HG03108 (cell line): ENCODE data around the gene TMEM170A.
"Not testable (repeated sequence)": the region's sequence is repeated elsewhere in the genome, so short reads cannot be mapped to it uniquely, and the experiment has no call there.

Experiments used
- ATAC-seq: cut with Tn5 transposase; IDR thresholded peaks from one replicate; pipeline ENCODE4 v1.9.1; 2021; ENCODE audit warnings: moderate library complexity; ENCODE audit not compliant: unreplicated experiment

Gene TMEM170A

DNA sequence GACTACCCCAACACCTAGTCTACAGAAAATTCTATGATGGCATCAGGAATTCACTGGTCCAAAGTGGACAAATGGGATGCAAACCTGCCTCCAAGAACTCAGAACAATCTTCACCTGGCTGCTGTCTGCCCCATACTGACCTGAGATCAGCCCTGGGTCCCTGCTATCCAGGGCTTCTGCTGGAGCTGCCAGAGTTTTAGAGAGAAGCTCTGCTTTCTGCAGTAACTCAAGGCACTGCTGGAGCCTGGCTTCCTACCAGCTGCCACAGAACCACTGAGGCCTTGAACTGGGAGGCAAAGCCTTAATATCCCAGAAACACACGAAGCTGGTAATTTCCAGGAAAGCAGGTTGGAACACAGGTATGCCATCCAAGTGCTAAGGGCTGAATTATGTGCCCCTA lies 7.5 kb downstream of the TMEM170A start:
- ATAC-seq, result no peak

DNA sequence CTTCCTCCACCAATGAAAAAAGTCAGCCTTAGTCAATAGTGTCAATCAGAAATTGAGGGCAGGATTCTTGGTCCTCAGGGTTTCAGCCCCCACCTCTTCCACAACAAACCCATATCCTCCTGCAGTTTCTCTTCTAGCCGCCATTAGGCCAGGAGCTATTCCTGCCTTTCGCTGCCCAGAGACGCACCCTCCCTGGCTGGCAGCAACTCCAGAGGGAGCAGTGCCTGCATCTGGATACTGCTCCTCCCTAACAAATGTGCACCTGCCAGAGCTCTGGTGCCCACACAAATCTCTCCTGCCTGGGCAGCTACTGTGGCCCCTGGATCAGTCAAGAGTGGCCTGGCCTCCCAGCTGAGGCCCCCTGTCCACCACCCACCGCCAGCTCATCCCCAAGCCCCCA lies 8.0 kb downstream of the TMEM170A start:
- not testable (repeated sequence) for ATAC-seq

DNA sequence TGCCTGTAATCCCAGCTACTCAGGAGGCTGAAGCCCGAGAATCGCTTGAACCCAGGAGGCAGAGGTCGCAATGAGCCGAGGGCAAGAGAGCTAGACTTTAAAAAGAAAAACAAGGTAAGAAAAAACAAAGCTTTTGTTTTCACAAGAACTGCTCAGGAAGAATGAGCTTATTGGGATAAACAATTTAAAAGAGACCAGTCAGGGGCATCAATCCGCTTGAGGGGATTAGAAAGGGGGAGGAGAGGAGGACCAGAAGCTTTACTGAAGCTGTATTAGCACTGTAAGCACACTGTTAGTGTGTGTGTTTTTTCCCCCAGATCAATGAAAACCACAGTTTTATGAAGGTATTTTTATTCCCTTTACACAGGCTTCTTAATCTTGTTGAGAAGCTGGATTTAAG lies 8.8 kb downstream of the TMEM170A start:
- ATAC-seq, result no peak

DNA sequence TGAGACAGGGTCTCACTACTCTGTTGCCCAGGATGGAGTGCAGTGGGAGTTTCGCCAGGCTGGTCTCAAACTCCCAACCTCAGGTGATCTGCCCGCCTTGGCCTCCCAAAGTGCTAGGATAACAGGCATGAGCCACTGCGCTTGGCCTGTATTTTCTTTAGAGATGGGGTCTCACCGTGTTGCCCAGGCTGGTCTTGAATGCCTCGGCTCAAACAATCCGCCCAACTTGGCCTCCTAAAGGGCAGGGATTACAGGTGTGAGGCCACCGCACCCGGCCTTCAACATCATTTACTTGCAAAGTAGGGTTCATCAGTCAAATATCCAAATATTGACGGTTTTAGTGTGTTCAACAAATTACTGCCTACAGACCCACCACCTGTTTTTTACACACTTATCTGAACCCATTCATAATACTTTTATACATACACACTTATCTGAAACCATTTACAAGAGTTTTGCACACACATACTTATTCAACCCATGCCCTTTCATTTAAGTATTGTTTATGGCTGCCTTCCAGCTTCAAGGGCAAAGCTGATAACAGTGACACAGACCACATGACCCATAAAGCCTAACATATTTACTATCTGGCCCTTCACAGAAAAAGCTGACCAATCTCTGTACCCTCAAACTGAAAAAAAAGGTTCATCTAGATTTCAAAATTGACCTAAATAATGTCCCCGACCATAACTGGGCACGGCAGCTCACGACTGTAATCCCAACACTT lies 11.9 kb downstream of the TMEM170A start:
- no peak for ATAC-seq

DNA sequence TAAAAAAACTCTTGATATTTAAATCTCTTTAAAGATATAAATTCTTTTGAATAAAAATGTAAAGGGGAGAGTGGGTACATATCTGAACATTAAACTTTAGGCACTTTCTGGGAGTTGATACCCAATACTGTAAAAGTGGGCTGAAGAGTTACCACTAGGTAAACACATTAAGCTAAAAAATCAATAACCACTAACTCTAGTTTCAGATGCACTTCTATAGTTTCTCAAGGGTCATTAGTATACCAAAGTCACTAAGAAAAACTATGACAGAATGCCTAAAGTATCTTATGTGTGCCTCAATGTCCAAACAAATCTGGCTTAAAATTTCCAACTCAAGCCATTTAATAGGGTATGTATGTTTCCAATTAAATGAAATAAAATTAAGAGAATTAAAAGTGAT lies 18.1 kb downstream of the TMEM170A start:
- no peak for ATAC-seq

DNA sequence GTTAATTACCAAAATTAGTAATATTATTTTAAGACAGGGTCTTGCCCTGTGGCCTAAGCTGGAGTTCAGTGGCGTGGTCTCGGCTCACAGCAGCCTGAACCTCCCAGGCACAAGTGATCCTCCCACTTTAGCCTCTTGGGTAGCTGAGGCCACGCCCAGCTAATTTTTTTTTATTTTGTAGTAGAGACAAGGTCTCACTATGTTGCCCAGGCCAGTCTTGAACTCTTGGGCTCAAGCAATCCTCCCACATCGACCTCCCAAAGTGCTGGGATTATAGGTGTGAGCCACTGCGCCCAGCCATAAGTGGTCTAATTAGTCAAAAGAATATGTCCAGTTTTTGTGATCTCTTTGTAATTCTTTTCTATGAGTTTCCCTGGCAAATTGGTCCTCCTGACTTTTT lies 19.2 kb downstream of the TMEM170A start:
- ATAC-seq, result no peak

DNA sequence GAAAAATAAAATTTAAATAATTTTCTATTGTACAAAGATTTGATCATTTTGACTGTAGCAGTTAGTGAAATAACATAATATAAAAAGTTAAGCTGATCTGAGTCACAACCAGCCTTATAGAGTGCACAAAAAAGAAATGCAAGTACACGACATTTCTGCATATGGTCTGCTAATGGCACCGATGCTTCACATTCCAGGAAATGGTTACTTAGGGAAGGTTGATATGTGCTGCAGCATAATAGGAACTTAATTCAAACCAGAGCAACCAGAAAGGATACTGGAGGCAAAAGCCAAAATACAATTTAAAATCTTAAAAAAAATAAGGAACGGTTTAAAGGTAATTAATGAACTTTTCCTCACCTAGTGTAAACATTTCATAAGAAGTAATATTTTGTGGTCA lies 21.2 kb downstream of the TMEM170A start:
- ATAC-seq, result no peak

DNA sequence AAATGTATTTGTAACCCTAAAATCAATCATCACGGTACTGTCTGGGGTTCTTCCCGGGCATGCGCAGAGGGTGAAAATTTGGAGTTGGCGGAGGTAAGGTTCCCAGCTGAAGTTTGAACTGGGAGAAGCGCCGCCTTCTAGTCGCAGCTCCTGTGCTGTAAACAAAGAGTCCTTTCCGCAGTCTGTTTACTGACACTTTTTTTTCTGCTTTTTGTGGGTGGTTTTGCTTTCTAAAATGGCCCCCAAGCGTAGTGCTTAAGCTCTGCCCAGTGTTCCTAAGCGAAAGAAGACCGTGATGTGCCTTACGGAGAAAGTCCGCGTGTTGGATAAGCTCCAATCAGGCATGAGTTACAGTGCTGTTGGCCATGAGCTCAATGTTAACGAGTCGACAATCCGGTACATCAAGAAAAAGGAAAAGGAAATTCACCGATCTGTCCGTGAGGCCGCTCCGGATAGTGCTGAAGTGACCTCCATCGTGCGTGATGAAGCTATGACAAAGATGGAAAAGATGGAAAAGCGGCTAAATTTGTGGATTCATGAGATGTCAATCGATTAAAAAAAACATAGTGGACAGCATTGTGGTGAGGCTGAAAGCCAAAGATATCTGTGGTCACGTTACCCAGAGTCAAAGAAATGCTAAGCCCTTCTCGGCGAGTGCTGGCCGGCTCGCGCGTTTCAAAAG lies 30.6 kb downstream of the TMEM170A start:
- peak; percentile 54 for ATAC-seq

DNA sequence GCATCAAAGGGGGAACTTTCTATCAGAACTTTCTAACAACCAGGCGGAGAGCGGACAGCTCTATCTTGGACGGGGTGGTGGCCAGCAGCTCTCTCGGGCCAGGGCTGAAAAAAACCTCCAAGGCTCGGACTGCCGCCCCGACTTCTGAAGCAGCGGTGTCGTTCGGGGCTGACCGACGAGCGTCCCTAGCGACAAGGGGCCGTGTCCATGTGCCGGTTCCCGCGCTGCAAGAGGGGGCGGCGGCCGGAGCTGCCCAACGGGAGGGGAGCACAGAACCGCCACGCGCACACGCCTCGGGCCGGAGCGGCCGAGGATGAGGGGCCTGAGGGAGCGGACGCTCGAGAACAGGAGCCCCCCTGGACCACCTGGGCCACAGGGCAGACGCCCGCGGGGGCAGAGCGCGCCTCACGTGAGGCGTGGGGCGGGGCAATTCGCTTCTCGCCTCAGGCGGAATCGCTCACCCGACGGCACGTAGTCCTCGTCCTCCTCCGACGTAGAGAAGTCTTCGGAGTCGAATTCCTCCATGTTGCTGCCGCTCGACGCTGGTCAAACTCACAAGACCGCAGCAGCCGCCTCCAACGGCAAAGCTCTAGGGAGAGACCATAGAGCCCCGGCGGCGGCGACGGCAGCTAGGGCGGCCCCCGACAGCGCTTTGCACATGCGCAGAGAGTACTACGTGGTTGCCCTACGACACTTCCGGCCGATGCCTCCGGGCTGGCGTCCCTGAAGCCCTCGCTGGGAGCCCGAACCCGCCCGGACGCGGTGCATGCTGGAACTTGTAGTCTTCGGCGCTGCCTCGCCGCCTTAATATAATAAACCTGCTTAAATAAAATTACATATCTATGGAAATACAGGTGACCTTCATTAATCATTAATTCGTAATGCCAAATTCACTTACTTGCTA lies 31.4 kb downstream of the TMEM170A start, which contains the start of gene CFDP1:
TSS of gene CFDP1 (minus strand) at position 676 of the 904 bp plus-strand sequence. CDS start at position 525, 151 bp downstream.
- peak; percentile 96 for ATAC-seq

DNA sequence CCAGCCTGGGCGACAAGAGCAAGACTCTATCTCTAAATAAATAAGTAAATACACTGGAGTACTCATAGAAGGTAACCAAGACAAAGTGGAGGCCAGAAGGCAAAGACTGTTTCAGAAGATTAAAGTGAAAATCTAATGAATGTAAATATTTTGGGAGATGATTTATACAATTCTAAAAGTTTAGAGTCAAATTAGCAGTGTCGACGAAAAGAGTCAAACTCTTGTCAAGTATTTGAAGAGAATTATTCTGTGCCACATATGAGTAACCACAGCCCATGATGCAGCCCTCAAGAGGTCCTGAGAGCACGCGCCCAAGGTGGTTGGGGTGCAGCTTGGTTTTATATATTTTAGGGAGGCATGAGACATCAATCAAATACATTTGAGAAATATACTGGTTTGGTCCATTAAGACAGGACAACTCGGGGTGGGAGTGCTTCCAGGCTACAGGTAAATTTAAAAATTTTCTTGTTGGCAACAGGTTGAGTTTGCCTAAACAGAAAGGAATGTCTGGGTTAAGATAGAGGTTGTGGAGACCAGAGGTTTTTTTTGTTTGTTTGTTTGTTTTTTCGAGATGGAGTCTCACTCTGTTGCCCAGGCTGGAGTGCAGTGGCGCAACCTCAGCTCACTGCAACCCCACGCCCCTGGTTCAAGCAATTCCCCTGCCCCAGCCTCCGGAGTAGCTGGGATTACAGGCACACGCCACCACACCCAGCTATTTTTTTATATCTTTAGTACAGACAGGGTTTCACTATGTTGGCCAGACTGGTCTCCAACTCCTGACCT lies 34.7 kb downstream of the TMEM170A start:
- ATAC-seq, result no peak

DNA sequence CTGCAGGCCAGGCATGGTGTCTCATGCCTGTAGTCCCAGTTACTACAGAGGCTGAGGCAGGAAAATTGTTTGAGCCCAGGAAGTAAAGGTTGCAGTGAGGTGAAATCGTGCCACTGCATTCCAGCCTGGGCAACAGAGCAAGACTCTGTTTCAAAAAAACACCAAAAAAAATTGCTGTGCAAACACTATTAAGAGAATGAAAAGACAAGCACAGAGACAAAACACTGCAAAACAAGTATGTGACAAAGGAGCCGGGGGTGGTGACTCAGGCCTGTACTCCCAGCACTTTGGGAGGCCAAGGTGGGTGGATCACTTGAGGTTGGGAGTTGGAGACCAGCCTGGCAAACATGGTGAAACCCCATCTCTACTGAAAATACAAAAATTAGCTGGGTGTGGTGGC lies 38.0 kb downstream of the TMEM170A start:
- not testable (repeated sequence) for ATAC-seq

DNA sequence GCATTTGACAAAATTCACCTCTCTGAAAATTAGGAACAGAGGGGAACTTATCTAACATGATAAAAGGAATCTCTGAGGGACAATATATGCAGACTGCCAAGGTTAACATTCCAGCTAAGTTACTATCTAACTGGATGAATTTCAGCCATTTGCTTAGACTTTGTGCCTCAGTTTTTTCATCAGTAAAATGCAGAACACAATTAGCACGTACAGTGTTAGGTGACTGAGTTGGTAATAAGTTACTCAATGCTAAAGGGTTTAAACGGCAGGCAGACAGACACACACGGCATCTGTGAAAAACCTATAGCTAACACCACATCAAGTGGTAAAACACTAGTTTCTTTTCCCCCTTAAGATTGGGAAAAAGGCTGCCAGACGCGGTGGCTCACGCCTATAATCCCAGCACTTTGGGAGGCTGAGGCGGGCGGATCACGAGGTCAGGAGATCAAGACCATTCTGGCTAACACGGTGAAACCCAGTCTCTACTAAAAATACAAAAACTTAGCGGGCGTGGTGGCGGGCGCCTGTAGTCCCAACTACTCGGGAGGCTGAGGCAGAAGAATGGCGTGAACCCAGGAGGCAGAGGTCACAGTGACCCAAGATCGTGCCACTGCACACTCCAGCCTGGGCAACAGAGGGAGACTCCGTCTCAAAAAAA lies 40.3 kb downstream of the TMEM170A start:
- ATAC-seq, result not testable (repeated sequence)

DNA sequence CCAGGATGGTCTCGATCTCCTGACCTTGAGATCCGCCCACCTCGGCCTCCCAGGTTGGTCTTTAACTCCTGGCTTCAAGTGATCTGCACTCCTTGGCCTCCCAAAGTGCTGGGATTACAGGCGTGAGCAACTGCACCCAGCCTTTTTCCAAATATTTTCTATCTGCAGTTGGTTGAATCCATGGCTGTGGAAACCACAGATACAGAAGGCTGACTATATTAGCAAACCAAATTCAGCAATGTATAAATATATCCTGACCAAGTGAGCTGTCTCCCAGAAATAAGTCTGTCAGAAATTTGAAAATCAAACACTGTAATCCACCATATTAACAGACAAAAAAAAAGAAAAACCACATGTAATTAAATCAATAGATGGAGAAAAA lies 40.8 kb downstream of the TMEM170A start:
- ATAC-seq, result no peak

DNA sequence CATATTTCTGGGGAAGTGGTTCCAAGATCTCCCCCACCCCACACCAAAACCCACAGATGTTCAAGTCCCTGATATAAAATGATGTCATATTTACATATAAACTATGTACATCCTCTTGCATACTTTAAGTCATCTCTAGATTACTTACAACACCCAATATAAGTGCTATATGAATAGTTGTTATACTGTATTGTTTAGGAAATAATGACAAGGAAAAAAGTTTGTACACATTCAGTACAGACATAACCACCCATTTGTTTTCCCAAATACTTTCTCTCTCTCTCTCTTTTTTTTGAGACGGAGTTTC lies 42.7 kb downstream of the TMEM170A start:
- no peak for ATAC-seq

DNA sequence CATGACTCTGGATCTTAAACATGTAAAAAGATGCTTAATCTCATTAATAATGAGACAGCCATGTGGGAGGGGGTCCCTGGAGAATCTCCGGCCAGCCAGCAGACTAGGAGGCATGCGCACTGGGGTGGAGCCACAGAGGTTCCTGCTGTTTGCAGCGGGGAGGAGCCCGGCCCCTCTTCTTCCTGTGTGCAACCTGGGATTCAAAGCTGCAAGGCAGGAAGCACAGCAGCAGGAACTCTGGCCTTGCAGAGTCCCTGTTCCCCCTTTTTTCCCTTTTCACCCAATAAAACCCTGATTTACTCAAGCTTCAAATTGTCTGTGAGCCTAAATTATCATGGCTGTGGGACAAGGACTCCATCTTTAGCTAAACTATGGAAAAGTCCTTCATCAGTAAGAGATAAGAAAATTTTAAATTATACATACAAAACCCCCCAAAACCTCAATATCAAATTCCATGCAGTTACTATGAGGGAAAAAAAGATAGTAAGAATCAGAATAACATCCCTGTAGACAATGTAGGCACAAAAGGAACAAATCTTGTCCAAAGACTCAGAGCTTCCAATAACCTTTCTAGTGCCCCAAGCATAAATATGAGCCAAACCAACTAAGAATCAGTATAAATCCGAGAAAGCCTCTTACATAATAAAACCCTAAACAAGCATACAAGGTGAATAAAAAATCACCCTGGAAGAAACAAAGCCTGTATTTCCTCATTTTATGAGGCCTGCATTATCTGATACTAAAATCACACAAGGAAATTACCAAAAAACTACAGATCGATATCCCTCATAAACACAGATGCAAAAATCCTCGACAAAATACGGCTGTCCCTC lies 43.3 kb downstream of the TMEM170A start:
- ATAC-seq, result peak; percentile 92

DNA sequence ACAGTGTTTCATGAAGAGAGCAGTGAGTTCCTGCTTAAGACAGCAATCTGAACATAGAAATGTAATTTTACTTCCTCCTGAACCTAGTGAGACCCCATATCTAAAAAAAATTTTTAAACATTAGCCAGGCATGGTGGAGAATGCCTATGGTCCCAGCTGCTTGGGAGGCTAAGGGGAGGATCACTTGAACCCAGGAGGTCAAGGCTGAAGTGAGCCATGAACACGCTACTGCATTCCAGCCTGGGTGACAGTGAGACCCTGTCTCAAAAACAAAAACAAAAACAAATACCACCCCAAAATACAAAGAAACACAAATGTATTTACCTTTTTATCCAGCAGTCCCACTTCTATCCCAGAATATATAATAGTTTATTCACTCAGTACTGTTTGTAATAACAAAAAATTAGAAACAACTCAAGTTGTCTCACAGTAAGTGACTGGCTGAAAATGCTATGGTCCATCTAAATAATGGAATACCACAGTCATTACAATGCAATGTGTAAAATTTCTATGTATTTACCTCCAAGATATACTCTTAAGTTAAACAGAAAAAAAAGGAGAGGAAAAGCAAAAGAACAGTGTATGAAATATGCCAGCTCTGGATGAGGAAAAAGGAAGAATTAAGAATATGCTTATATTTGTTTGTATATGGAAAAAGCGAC lies 47.5 kb downstream of the TMEM170A start:
- no peak for ATAC-seq

DNA sequence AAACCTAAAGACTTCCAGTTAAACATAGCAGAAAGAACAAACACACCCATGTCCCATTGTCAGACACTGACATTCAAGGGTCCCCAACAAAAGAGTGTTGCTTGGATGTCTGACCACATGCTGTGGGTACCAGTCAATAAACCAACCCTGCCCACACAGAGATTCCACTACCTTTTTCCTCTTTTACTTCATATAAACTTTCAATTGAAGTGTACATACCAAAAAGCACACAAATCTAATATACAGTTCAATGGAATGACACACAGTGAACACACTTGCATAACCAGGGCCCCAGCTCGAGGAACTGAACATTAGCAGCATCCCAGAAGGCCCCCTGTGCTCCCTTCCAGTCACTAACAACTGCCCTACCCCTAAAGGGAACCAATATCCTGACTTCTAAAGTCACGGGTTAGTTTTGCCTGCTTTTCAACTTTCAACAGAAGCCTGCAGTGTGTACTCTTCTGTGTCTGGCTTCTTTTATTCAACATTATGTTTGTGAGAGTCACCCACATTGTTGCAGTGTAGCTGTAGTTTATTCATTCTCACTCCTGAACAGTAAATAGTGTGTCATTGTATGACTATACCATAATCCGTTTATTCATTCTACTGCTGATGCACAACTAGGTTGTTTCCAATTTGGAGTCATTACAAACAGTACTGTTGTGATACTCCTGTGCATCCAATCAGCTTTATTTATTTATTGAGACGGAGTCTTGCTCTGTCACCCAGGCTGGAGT lies 49.2 kb downstream of the TMEM170A start:
- no peak for ATAC-seq

DNA sequence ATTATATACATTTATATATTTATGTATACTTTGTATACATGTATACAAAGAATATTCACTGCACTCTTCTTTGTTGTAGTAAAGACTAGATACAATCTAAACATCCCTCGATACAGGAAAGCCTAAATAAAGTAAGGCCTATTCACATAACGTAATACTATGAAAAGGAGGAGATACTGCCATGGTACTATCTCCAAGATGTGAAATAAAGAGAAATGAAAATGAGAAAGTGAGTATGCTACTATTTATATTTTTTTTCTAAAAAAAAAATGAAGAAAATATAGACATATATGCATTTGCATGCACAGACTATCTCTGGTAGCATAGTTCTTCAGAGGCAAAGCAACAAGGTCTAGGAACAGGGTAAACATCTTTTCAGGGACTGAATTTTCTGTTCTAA lies 50.5 kb downstream of the TMEM170A start:
- no peak for ATAC-seq
